AG09319 (cell line): Measurements from ENCODE around the gene INS.

Source experiments
- DNase-seq: peaks from one replicate; pipeline ENCODE4 v3.0.0-alpha.2; 2010; ENCODE audit warnings: low read depth; ENCODE audit errors: extremely low read depth
- CTCF ChIP-seq: IDR thresholded peaks from 2 replicates; pipeline ENCODE4 v1.5.1; 2011; ENCODE audit warnings: low read depth, mild to moderate bottlenecking, inconsistent platforms, low read length, moderate library complexity

The INS gene

GRCh38 chr11:2140411-2141400 lies 20.3 kb downstream of the INS start:
- DNase-seq, result no peak
- TF ChIP-seq CTCF, result no peak

- TF ChIP-seq CTCF, result no peak
- no peak for DNase-seq
Measured at GRCh38 chr11:2139621-2140337, 21.2 kb downstream of the INS start.

- no peak for DNase-seq
- TF ChIP-seq CTCF, result no peak
Measured at GRCh38 chr11:2139123-2139521, 21.9 kb downstream of the INS start, which contains the start of gene IGF2. Gene IGF2, minus strand, starts transcription at chr11:2139389. Its CDS starts 3,866 bp downstream, at chr11:2135523.

GRCh38 chr11:2138431-2139122 lies 22.4 kb downstream of the INS start:
- TF ChIP-seq CTCF, result no peak
- DNase-seq, result no peak

- TF ChIP-seq CTCF, result no peak
- DNase-seq, result no peak
Measured at GRCh38 chr11:2138068-2138430, 23.0 kb downstream of the INS start.

GRCh38 chr11:2137202-2138067 lies 23.6 kb downstream of the INS start:
- peak; percentile 81 for DNase-seq

More at GRCh38 chr11:2137202-2138067, 23.6 kb downstream of the INS start:
- no peak for TF ChIP-seq CTCF
